HG02970 (cell line): ENCODE measurements around the gene MAGT1.
"Not testable (repeated sequence)": the region's sequence is repeated elsewhere in the genome, so short reads cannot be mapped to it uniquely, and the experiment has no call there.

Source experiments
- ATAC-seq: cut with Tn5 transposase; IDR thresholded peaks from one replicate; pipeline ENCODE4 v1.9.1; 2021; ENCODE audit warnings: mild to moderate bottlenecking, moderate library complexity, moderate number of reproducible peaks; ENCODE audit not compliant: unreplicated experiment, low FRiP score

MAGT1 gene

DNA sequence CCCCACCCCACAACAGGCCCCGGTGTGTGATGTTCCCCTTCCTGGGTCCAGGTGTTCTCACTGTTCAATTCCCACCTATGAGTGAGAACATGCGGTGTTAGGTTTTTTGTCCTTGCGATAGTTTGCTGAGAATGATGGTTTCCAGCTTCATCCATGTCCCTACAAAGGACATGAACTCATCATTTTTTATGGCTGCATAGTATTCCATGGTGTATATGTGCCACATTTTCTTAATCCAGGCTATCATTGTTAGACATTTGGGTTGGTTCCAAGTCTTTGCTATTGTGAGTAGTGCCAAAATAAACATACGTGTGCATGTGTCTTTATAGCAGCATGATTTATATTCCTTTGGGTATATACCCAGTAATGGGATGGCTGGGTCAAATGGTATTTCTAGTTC lies 13.8 kb downstream of the MAGT1 start:
- ATAC-seq = not testable (repeated sequence)

DNA sequence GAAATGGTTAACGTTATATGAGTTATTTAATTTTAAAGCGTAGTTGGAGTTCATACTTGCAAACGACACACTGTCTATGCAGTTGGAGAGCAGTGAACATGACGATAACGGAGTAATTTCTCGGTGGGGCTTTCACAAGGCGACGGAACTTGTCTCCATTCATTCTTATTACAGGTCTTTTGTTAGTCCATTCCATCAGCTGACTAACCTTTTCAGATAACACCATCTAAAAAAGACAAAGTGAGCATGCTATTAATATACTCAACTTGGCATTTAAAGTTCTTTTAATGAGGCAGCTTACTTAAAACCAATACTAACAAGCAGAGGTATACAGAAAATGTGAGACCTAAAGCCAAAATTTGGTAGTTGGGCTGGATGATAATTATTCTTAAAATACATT lies 19.9 kb downstream of the MAGT1 start:
- ATAC-seq = no peak

DNA sequence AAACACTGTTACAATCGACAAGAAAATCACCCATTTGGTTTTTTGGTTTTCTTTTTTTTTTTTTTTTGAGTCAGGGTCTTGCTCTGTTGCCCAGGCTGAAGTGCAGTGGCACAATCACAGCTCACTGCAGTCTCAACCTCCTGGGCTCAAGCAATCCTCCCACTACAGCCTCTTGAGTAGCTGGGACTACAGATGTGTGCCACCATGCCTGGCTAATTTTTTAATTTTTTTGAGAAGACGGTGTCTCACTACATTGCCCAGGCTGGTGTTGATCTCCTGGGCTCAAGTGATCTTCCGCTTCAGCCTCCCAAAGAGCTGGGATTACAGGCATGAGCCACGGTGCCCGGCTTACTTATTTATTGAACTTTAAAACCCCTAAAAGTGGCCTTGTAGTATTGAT lies 63.7 kb downstream of the MAGT1 start:
- ATAC-seq = not testable (repeated sequence)

DNA sequence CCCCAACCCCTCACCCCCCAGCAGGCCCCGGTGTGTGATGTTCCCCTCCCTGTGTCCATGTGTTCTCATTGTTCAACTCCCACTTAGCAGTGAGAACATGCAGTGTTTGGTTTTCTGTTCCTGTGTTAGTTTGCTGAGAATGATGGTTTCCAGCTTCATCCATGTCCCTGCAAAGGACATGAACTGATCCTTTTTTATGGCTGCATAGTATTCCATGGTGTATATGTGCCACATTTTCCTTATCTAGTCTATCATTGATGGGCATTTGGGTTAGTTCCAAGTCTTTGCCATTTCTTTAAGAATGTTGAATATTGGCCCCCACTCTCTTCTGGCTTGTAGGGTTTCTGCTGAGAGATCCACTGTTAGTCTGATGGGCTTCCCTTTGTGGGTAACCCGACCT lies 73.2 kb downstream of the MAGT1 start:
- not testable (repeated sequence) for ATAC-seq

DNA sequence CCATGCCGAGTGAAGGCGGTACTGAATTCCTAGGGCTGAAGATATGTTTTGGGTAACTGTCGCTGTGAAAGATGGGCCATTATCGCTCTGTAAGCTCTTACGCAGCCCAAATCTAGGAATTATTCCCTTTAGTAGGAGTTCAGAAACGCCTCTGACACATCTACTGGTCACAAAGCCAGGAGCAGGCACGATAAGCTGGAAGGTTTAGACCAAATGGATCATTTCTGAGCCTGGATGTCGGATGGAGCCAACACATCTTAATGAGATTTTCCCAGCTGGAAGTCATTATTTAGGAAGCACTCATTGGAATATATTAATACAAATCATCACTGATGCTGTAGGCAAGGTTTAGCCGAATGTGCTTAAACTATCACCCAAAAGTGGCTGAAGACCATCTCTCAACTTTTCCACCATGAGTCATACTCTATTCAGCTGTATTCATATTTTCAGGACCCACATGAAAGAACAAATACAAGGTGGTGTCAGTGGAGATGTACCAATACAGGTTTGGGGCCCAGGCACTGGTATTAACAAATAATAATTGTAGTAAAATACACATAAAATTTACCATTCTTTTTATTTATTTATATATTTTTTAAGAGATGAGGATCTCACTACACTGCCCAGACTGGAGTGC lies 75.0 kb downstream of the MAGT1 start:
- ATAC-seq = no peak

DNA sequence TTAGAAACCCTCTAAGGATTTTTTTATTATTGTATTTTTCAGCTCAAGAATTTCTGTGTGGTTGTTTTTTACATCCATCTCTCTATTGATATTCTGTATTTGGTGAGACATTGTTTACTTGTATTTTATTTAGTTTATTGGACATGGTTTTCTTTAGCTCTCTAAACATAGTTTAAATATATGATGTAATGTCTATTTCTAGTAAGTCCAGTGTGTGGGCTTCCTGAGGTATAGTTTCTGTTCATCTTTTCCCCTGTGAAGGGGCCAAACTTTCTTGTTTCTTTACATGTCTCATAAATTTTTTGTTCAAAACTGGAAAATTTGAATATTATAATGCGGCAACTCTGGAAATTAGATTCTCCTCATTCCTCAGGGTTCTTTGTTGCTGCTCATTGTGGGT lies 81.0 kb downstream of the MAGT1 start:
- ATAC-seq = no peak

DNA sequence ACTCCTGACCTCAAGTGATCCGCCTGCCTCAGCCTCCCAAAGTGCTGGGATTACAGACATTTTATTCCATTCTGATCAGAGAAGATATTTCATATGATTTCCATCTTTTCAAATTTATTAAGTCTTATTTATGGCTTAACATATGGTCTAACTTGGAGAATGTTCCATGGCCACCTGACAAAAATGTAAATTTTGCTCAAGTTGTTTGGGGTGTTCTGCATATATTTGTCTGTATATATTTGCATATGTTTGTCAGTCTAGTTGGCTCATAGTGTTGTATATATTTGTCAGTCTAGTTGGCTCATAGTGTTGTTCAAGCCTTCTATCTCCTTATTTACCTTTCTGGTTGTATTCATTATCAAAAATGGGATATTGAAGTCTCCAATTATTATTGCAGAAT lies 93.0 kb downstream of the MAGT1 start:
- ATAC-seq = no peak

DNA sequence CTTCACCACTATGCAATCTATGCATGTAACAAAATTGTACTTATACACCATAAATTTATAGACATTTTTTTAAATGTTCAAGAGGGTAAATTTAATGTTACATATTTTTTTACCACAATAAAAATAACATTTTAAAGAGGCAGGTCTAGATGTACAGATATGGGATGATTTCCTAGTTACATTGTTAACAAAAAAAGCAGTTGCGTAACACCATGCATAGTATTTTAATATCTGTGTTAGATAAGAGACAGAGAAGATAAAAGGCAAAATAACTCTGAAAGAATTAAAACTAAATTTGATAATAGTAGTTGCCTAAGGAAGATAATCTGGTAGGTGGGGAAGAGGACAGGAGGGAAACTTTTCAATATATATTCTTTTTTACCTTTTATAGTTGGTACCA lies 100.1 kb downstream of the MAGT1 start:
- no peak for ATAC-seq

DNA sequence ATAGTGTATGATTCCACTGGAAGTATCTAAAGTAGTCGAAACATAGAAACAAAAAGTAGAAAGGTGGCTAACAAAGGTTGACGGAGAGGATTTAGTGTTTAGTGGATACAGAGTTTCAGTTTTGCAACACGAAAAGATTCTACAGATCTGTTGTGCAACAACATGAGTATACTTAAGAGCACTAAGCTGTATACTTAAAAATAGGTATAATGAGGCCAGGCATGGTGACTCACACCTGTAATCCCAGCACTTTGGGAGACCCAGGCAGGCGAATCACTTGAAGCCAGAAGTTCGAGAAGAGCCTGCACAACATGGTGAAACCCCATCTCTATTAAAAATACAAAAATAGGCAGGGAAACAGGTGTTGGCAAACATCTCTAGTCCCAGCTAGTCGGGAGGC lies 101.3 kb downstream of the MAGT1 start:
- ATAC-seq = no peak

DNA sequence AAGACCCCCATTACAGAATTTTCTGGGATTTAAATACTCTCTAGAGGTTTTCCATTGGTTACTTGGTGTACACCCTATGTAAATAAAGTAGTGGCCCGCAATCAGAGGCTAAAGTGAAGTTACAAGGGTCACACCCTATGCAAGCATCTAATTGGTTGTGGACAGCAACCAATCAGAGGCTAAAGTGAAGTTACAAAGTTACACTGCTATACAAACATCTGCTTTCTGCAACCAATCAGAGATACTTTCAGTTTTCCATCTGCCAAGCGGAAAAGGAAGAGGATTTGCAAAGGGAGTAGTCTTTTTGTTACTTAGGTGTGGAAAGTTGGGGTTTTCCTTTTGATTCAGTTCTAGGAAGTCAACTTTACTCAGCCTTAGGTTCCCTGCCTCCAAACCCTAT lies 107.2 kb downstream of the MAGT1 start:
- no peak for ATAC-seq

DNA sequence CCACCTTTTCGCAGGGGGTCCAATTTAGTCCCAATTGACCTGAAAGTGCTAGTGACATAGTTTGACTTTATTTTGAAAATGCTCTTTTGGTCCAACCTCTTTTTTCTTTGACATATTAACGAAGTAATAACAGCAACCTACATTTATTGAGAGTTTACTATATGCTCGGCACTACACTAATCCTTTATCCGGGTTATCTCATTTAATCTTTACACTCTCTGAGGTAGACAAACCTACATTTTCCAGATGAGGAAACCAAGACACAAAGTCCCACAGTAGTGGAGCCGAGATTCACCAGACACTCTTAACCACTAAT lies 108.9 kb downstream of the MAGT1 start:
- no peak for ATAC-seq

DNA sequence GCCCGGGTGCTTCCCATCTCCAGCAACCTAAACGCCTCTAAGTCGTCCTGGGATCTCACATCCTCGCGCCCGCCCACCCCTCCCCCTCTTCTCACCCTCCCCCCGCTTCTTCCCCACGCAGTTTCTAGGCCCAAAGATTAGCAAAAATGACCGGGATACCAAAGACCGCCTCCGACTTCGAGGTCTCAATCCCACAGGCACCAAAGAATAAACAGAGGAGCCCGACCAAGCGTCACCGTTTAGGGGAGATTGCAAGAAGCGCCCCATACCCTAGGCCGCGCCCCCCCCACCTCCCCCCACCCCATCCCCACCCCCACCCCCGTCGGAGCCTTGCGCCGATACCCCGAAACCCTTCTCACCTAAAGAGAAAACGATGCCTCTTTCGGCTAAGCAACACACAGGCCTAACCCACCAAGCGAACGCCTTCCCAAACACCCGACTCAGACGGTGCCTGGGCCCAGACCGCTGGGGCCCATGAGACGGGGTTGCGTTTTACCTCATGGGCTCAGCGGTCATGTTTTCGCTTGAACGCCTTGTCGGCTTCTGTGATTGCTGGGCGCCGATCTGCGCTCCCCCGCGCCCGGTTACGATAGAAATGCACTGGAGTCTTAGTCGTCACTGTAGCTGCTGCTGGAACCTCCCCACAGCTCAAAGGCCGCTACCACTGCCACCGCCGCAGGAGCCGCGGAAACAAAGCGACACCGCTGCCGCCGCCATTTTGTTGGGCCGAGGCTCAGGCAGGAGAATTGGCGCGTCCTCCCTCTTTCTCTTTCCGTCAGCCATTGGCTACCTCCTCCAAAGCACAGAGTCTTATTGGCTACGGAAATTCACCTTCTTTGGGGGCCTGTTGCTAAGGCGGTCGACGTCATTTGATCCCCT lies 109.5 kb downstream of the MAGT1 start, which contains the start of gene ATRX:
TSS of gene ATRX (minus strand) at position 731 of the 879 bp plus-strand sequence. CDS start at position 516, 215 bp downstream.
- ATAC-seq = no peak

DNA sequence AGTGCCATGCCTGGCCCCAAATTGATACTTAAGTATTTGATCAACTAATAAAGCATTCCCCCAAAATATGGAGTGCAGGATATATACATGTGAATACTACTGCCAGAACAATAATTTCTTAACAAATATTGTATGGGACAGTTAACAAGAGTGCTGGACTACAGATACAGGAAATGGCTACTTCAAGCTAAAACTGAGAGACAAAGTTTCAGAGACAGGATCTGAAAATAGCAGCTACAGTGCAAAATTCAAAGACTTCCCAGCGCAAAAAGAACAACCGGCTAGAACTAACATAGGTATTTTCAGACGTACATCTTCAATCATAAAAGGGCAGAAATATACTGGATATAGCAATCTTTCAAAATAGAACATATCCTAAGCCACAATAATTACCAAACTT lies 115.5 kb downstream of the MAGT1 start:
- ATAC-seq = no peak

DNA sequence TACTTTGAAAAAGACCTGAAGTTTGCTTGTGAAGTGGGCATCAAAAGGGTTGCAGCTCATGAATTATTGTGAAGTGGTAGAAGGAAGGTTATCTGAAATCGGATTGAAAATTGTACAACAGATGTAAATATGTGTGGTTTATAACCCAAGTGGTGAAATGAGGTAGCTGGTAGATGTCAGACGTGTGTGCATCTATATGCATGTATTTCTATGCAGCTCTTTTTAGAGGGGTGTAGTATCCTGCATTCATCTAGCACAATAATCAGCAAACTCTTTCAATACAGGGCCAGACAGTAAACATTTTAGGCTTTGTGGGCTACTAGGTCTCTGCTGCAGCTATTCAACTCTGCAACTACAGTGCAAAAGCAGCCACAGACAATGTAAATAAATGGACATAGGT lies 118.6 kb downstream of the MAGT1 start:
- ATAC-seq = no peak
